ENCODE results near the gene AGK.
A peak's percentile ranks its signal among the peaks of the same experiment; 100 is the strongest.
"Not testable (repeated sequence)": the region's sequence is repeated elsewhere in the genome, so short reads cannot be mapped to it uniquely, and the experiment has no call there.

The AGK gene

DNA sequence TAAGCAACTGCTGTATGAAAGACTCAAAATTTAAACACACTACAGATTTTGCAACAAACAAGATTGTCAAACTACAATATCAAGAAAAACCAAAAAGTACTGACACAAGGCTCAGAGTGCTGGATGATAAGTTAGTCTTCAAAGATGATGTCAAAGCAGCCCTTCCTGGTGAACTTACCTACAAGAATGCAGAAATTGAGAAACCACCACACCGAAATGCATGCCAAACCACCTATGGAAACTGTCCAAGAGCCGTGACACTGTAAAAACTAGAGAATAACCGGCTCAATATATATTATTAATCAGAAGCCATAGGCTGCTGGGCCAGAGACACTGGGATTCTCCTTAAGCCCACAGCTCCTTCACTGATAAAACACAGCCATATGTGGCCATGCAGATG lies 125.4 kb downstream of the AGK start:
- no peak overlapping the region for H3K4me3 ChIP-seq (ENCODE audit: low read depth, low read length)
- DNase-seq (ENCODE audit: low read depth), result peak; percentile 75
- in situ Hi-C loops (cut with HindIII; ENCODE audit: low sequenced_read_pairs), result no loop called here
- TF ChIP-seq, protein P1, sequence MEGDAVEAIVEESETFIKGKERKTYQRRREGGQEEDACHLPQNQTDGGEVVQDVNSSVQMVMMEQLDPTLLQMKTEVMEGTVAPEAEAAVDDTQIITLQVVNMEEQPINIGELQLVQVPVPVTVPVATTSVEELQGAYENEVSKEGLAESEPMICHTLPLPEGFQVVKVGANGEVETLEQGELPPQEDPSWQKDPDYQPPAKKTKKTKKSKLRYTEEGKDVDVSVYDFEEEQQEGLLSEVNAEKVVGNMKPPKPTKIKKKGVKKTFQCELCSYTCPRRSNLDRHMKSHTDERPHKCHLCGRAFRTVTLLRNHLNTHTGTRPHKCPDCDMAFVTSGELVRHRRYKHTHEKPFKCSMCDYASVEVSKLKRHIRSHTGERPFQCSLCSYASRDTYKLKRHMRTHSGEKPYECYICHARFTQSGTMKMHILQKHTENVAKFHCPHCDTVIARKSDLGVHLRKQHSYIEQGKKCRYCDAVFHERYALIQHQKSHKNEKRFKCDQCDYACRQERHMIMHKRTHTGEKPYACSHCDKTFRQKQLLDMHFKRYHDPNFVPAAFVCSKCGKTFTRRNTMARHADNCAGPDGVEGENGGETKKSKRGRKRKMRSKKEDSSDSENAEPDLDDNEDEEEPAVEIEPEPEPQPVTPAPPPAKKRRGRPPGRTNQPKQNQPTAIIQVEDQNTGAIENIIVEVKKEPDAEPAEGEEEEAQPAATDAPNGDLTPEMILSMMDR (IDR thresholded peaks at IDR 0.05; ENCODE audit: low read depth, low read length, missing control alignments), result no peak

DNA sequence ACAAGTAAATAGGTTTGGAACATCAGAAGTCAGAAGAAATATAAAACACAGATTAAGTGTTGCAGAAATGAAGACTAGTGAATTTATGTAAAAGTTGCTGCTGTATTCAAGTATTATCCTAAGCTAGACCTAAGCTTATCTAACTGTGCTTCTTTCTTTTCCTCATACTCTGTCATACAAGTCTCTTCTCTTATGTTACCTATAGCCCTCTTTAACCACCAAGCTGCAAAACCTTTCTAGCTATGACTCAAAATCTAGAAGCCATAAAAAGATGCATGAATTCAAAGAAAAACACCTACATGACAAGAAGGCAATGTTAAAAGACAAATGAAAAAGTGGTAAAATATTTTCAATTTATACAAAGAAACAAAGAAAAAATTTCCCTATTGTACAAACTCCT lies 127.8 kb downstream of the AGK start:
- DNase-seq (ENCODE audit: low read depth), result no peak
- in situ Hi-C loops (cut with HindIII; ENCODE audit: low sequenced_read_pairs), result no loop called here
- no peak overlapping the region for H3K4me3 ChIP-seq (ENCODE audit: low read depth, low read length)
- TF ChIP-seq, protein P1 (IDR thresholded peaks at IDR 0.05; ENCODE audit: low read depth, low read length, missing control alignments), result no peak

DNA sequence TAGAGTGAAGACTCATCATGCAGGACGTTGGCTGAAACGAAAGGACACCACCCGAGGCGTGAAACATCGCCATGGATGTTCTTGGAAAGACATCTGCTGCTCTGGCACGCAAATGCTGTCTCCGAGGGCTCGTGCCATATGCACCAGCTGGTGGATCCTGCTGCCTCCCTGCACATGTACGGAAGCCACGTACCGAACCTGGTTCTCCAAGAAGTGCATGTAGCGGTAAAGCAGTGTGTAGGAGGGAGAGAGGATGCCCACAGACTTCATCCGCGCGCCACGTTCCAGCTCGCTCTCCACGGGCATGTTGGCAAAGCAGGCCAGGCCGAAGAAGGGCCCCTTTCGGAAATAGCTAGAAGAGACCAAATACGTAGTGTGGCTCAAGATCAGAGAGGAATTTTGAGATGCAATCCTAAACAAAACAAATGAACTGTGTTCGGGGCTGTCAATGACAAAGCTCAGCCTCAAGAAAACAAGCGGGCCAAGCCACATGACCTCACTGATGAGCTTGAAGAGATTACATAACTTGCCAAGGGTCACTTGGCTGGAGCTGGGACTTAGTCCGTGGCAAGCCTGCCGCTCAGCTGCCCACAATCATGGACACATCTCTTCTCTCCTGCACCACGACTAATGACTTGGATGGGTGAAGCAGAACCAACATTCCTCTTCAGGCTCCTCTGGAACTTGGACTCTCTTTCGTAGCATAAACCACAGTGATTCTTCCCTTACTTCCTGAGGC lies 134.2 kb downstream of the AGK start:
- peak; percentile 66 for DNase-seq (ENCODE audit: low read depth)
- in situ Hi-C loops (cut with HindIII; ENCODE audit: low sequenced_read_pairs), result no loop called here
- TF ChIP-seq, protein P1 (IDR thresholded peaks at IDR 0.05; ENCODE audit: low read depth, low read length, missing control alignments), result no peak
- H3K4me3 ChIP-seq (ENCODE audit: low read depth, low read length), result no peak overlapping the region

DNA sequence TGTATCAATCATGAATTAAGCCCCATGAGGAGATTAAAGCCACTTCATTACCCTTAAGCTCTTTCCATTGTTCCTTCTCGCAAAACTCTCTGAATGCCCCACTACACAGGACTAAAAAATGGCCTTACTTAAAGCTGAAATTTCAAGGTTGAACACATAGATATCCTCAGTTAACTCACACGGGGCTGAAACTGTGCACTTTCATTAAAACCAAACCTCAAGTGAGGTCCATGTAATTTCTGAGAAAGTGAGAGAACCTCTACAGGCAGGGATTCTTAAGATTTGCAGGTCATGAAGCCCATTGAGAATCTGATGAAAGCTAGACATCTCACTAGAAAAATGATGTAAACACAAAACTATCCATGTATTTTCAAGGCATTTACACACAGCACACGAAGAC lies 134.9 kb downstream of the AGK start:
- TF ChIP-seq, protein P1 (IDR thresholded peaks at IDR 0.05; ENCODE audit: low read depth, low read length, missing control alignments), result no peak
- in situ Hi-C loops (cut with HindIII; ENCODE audit: low sequenced_read_pairs), result no loop called here
- DNase-seq (ENCODE audit: low read depth), result no peak
- no peak overlapping the region for H3K4me3 ChIP-seq (ENCODE audit: low read depth, low read length)

DNA sequence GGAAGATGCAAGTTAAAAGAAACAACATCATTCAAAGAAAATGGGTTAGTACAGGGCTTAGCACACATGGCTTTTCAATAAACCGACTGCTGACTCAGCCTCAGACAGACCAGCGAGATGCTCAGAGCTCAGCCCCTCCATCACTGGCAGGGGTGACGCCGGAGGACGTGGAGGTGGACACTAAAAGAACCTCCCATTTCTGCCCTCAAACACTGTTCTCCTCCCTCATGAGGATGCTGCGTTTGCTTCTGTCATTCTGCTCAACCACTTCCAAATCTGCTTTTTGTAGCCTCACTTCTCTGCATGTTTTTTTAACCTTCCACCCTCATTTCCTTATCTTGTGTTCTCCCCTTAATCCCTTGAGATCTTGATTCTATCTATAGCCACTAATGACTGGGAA lies 135.5 kb downstream of the AGK start:
- TF ChIP-seq, protein P1 (IDR thresholded peaks at IDR 0.05; ENCODE audit: low read depth, low read length, missing control alignments), result no peak
- no peak overlapping the region for H3K4me3 ChIP-seq (ENCODE audit: low read depth, low read length)
- in situ Hi-C loops (cut with HindIII; ENCODE audit: low sequenced_read_pairs), result no loop called here
- no peak for DNase-seq (ENCODE audit: low read depth)

DNA sequence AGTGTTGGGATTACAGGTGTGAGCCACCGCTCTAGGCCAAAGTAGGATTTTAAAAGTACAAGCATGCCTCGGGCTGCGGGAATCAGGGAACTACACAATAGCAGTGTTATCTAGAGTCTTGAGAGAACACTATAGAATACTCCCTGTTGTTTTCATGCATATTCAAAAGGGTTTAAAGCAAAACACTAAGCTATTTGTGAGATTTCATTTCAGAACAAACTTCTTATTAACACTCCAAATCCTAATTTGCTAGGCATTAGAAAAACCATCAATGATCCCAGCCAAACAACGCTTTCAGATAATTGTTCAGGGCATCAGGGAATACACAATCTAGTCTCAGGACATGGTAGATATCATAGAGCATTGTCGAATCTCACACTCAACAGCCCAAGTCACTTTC lies 136.8 kb downstream of the AGK start:
- DNase-seq (ENCODE audit: low read depth), result no peak
- in situ Hi-C loops (cut with HindIII; ENCODE audit: low sequenced_read_pairs), result no loop called here
- TF ChIP-seq, protein P1 (IDR thresholded peaks at IDR 0.05; ENCODE audit: low read depth, low read length, missing control alignments), result no peak
- H3K4me3 ChIP-seq (ENCODE audit: low read depth, low read length), result no peak overlapping the region

DNA sequence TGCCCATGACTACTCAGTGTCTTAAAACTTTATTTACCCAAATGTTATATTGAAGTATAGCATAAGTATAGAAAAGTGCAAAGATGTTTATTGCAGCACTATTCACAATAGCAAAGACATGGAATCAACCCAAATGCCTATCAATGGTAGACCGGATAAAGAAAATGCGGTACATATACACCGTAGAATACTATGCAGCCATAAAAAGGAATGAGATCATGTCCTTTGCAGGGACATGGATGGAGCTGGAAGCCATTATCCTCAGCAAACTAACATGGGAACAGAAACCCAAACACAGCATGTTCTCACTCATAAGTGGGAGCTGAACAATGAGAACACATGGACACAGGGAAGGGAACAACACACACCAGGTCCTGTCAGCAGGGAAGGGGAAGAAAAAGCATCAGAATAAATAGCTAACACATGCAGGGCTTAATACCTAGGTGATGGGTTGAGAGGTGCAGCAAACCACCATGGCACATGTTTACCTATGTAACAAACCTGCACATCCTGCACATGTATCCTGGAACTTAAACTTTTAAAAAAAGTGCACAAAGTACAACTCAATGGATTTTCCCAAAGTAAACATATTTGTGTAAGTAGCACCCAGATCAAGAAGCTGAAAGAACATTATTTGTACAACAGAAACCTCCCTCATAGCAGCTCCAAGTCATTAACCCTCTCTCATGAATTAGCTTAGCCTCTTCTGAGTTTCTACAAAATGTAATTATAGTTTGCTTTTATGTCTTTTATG lies 138.0 kb downstream of the AGK start:
- DNase-seq (ENCODE audit: low read depth); in situ Hi-C loops (cut with HindIII; ENCODE audit: low sequenced_read_pairs); H3K4me3 ChIP-seq (ENCODE audit: low read depth, low read length): not testable (repeated sequence)

Measured in astrocyte of the cerebellum (primary cell).